TTC549 (cell line): ENCODE data around the gene FXYD2.
"Not testable (repeated sequence)": the region's sequence is repeated elsewhere in the genome, so short reads cannot be mapped to it uniquely, and the experiment has no call there.

ENCODE experiments used
- FAIRE-seq: peaks from 2 replicates; lab custom pipeline; 2012; peaks lifted over from hg19 to GRCh38; lab: Jason Lieb, UNC

Gene FXYD2

GRCh38 chr11:117824571-117825537, at the start of gene FXYD2:
Gene FXYD2 (minus strand): TSS chr11:117824744. CDS start chr11:117824678, 66 bp downstream.
- FAIRE-seq = no peak

DNA sequence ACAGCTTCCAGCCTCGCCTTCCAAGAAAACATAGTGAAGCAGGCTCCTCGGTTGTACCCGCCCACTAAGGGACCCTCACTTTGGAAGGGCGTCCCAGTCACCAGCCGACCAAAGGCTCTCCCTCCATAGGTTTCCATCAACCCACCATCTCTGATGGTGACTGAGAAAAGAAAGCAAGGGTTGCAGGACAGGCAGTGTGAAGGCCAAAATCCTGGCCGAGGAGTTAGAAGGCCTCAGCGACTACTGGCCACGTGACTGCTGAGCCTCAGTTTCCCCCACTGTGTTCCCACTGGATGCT, 49.2 kb upstream of the FXYD2 start:
- no peak for FAIRE-seq

DNA sequence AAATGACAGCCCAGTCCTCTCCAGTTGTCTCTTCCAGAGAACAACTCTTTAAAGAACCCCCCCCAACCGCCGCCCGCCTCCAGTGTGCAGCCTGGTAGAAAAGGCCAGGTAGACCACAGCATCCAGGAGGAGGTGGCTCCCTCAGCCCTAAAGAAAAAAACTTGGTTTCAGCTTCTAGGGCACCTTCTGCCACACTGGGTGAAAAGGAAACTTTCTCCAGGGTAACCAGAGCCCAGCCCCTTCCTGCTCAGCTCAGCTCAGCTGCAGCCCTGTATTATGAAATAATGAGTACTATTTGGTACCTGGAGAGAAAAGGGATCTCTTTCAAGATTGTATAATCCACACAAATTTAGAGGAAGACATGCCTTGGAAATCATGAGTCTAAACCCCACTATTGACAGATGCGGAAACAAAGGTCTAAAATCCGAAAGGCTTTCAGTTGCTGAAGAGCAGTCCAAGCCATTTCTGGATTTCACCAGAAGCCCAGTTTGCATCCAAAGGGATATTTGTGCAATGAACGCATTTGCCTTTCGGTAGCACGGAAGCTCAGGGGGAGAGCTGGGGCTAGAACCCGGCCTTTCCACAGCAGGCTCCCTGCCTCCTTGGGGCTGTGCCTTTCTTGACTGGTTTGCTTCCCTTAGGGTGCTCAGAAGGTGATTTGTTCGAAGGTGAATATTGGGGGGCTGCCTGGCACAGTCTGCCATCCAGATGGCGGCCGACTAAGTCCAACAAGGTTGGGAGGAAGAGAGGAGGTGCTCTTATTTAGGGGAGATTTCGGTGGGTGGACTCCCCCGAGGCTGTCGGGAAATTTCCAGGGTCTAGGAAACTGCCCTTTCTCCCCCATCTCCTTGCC, 48.7 kb upstream of the FXYD2 start:
- FAIRE-seq = no peak

GRCh38 chr11:117872420-117872961, 47.9 kb upstream of the FXYD2 start:
- no peak for FAIRE-seq

DNA sequence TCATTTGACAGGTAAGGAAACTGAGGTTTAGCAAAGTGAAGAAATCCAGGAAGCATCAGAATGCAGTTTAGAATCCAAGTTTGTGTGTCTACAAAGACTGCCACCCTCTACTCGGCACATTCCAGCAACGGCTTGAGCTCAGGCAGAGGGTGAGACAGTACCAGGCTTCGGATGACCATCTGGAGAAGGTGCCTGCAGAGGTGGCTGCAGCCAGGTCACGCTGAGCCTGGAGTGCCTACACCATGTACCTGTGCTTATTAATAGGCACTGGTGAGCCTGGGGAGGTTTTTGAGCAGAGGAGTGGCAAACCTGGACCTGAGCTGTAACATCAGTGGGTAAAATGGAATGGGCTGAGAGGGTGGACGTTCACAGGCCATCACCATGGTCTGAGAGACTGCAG, 47.2 kb upstream of the FXYD2 start:
- FAIRE-seq = no peak

GRCh38 chr11:117871160-117871559, 46.6 kb upstream of the FXYD2 start:
- no peak for FAIRE-seq

DNA sequence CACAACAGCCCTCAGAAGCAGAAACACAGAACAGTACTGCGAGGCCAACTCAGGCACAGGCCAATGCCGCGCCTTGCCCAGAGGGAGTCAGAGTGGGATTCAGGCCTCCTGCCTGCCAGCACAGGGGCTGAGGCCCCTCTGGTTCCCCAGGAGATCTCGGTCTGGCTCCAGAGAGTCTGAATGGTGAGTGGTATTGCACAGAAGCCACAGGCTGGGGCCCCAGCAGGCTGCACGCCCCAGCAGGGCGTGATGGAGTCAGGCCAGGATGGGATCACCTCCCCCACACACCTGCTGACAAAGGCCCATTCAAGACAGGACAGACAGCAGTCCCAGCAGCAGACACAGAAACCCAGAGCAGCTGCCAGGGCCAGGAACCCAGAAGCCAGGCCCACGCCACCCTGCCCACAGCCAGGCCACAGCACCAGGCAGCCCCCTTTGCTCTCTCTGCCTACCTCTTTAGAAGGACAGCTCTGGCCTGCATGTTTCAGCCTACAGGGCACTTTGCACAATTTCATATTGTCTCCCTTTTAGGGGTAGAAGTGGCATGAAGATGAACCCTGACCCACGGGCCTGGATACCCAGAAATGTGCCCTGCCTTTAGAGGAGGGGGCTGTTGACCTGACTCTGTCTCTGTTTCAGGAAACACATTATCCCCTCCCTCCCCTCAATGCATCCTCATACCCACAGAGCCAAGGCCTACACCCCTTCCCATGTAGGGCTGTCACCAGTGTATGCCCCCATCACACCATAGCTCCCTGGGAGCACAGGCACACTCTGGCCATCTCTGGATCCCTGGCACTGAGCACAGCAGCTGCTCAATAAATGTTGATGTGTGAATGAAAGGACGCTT, 45.8 kb upstream of the FXYD2 start:
- no peak for FAIRE-seq

GRCh38 chr11:117869604-117870003, 45.1 kb upstream of the FXYD2 start:
- no peak for FAIRE-seq

DNA sequence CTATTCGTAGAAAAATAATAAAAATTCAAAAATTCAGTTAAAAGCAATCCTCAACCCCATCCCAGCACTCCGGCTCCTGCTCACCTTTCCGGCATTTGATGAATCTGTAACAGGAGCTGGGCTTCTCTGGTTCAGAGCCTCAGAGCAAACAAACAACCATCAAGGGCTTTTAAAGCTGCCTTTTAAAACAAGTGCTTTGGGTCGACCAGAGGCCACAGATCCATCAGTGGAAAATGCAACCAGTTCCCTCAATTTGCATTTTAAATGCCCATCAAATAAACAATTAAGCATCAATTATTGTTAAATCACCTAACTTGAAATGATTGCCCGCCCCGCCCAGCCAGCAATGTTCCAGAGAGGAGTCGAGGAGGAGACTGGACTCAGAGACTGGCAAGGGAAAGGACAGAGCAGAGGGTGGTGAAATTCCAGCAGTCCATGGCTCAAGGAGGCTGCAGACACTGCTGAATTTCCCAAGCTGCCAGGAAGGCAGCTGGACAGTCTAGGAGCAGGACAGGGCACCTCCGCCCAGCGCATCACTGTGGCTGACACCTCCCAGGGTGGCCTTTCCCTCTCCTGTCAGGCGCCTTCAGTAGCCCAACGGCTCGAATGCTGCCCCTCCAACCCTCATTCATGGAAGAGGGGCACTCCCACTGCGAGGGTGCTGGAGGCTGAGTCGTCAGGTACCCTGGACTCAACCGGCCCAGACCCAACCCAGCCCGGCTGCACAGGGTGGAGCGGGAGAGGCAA, 44.4 kb upstream of the FXYD2 start:
- FAIRE-seq = no peak

DNA sequence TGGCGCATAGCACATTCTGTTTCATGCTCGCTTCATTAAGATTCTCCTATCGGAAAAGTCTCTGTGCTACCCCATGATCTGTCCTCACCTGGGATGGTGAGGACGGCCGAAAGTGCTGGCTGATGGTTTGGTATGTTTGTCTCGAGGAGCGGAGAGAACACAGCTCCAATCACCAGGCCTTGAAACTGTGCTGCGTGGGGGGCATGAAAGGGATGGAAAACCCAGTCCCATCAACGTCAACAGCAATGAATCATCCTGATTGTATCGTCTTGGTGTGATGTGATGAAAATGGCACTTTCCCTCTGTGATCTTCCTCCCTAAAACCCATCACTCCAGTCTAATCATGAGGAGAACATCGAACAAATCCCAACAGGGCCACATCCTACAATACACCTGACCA, 43.5 kb upstream of the FXYD2 start:
- FAIRE-seq = no peak

GRCh38 chr11:117866526-117866925, 42.0 kb upstream of the FXYD2 start:
- FAIRE-seq = no peak

GRCh38 chr11:117865546-117865945, 41.0 kb upstream of the FXYD2 start:
- FAIRE-seq = not testable (repeated sequence)

DNA sequence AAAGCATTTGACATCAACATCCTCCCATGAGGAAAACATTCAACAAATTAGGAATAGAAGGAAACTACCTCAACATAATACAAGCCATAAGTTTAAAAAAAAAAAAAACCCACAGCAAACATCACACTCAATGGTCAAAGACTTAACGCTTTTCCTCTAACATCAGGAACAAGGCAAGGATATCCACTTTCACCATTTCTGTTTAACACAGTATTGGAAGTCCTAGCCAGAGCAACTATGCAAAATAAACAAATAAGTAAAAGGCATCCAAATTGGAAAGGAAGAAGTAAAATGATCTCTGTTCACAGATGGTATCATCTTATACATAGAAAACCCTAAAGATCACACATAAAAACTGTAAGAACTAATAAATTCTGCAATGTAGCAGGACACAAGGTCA, 38.8 kb upstream of the FXYD2 start:
- no peak for FAIRE-seq

DNA sequence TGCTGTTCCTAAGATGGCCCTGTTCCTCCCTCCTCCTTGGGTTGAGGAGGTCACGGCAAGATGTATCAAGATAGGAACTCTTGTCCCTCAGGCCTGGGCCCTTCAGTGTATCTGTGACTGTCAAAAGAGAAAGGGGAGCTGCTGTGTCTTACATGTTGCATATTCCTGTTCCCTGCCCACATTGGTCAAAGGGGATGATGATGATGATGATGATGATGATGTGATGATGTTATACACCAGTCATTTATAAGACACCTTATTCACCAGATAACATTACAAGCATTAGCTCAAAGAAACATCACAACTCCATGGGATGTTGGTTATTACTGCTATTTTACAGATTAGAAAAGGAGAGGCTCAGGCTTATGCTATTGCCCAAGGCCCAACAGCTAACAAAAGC, 38.2 kb upstream of the FXYD2 start:
- FAIRE-seq = no peak

DNA sequence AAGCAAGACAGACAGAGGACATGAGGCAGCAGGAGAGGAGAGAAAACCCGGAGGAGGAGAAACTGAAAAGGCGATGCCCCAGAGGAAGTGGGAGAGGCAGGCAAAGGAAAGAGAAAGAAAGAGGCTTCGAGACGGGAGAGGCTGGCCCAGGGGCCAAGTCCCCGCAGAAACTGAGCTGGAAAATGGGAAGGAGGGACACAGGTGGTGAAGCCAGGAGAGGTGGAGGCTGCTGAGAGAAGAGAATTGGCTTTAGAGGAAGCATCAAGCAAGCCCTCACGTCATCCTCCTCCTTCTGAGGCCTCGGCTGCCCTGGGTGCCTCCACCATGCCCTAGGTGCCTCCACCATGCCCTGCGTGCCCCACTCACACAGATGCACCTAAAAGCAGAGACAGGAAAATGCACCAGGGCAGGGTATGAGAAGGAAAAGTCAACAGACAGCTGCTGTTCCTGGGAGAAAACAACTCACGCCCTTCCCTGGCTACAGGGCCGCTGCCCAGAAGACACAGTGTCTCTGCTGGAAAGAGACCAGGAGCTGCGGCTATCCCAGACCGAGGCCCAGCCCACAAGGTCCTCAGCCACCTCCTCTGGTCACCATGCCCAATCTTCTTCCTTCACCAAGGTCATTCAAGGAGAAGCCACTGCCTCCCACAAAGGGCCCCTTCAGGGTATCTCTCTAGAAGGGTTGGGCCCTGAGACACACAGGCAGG, 37.6 kb upstream of the FXYD2 start:
- FAIRE-seq = no peak

GRCh38 chr11:117861151-117862018, 36.8 kb upstream of the FXYD2 start:
- FAIRE-seq = no peak

DNA sequence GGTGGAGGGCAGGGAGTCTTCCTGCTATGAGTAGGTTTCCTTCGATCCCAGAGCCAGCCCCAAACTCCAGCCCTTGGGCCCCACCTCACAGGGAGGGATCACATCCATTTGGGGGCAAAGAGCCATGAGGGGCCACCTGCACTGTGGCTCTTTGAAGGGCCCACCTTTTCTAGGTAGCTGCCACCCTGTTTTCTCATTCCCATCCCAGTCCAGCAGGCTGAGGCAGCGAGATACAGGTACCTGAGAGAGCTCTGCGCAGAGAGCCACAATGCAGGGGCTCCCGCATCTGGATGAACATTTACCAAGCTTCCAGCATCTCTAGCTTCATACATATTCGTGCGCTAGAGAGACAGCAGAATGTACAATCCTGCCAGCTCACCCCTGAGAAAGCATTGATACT, 35.6 kb upstream of the FXYD2 start:
- no peak for FAIRE-seq

DNA sequence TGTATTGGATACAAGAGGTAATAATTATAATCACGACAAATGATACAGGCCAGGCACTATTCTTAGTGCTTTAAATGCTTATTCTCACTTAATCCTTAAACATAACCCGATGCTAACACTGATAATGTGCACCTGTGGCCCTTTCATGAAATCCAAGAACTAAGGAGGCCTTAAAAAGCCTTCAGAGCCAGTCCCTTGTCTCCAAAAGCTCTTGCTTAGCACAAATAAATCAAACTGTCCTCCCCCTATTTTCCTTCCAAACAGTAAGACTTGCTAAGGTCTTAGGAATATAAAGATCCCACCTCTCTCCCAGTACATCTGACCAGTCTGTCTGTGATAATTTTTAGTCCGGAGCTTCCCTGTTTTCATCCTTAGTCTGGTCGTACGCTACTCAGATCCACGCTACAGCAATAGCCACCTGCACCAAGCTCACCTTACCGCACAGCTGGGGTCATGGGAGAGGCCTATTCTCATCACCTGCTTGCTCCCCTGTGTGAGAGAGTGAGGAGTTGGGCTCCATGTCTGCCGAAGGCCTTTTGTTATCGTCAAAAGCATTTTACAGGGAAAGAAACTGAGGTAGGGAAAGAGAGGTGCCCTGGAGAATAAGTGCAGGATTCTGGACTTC, 35.1 kb upstream of the FXYD2 start:
- no peak for FAIRE-seq

DNA sequence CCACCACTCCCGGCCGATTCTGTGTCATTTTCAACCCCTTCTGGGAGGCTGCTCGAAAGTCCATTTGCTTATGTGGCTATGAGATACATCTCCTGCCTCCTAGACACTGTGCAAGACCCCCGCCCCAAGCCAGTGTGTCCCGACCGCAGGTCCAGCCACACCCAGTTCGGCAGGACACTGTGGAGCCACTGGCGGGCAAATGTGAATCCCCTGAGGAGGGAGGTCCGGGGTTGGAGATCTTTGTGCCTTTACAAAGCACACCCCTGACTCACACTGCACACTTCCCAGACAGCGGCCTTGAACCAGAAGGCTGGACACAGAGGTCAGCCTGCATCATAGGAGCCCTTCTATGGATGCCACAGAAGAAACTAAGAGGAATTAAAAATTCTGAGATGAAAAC, 34.5 kb upstream of the FXYD2 start:
- FAIRE-seq = no peak
